ENCODE measurements around the gene CAPN11.

- TF ChIP-seq CTCF (IDR thresholded peaks at IDR 0.05; ENCODE audit: low read depth, low read length) (no peak), EZH2phosphoT487 (IDR thresholded peaks at IDR 0.05; ENCODE audit: low read depth) (no peak)
Observed at GRCh38 chr6:44178424-44179071, 19.9 kb downstream of the CAPN11 start.

All from OCI-LY3 (cell line).